ENCODE data around the gene TSSK3. TPM values are rescaled to one million over a fixed set of nuclear protein-coding genes. Genes with fewer than 3 reads are reported as not detected.

TSSK3 gene
- total and polyA plus RNA-seq, 9 of the 15 experiments (the other 6 are each of a cell fraction or from before 2014, with no cell fraction given): 0.27 to 2.8 (median 1.9) TPM

DNA sequence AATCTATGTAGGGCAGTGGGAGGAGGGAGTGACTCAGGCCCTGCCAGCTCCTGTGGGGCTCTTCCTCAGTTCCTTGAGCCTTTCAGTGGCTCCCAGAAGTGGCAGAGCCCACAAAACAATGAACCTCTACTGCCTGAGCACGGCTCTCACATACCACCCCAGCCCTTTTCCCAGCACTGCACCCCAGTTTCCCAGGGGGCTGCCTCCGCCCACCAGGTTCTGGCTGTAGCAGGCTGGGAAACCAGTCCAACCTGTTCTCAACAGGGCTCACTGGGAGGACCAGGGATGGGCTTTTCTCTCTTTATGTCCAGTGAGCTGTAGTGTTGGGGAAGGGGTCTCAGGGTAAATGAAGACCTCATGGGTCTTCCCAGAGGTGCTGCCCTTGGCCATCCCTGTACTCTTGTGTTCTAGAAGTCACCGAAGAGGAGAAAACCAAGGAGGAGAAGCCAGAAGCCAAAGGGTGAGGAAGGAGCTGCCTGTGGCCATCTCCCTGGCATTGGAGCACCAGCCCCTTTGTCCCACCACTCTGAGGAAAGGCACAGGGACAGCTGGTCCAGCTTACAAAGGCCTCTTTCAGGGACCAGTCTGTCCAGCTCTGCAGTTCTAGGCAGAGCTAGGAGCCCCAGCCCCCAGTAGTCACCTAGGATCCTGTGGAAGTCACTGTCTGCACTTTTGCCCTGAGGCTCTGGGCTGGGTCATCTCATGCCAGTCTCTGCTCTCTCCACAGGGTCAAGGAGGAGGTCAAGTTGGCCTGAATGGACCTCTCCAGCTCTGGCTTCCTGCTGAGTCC, 29.9 kb upstream of the TSSK3 start (continued):
- TF ChIP-seq TAF1 (IDR thresholded peaks at IDR 0.05; ENCODE audit: control insufficient read depth, extremely low read depth, insufficient read depth, low read length, severe bottlenecking) (no peak), PML (IDR thresholded peaks at IDR 0.05; ENCODE audit: low read length) (peak; percentile 11; the same call in 1 of the 2 replicates)

DNA sequence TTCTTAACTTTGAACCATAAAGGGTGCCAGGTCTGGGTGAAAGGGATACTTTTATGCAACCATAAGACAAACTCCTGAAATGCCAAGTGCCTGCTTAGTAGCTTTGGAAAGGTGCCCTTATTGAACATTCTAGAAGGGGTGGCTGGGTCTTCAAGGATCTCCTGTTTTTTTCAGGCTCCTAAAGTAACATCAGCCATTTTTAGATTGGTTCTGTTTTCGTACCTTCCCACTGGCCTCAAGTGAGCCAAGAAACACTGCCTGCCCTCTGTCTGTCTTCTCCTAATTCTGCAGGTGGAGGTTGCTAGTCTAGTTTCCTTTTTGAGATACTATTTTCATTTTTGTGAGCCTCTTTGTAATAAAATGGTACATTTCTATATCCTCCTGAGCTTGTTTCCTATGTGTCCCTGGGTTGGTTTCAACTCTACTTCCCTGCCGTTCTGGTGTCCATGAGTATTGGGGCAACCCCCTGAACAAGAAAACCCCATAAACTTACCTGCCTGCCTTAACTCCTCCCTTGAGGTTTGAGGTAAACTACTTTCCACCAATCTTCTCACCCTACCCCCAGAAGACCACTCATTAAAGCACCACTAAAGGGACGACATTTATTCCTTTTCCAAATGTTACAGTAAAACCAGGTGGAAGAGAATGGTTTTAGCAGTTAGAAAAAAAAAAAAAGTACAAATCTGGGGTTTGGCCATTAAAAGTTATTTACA, 28.9 kb upstream of the TSSK3 start:
- Histone ChIP-seq H3K4me2 (ENCODE audit: insufficient read depth, low read length) (no peak overlapping the region; the same call in 1 of the 2 replicates), H3K4me1 (replicated peaks in 1 of 2; ENCODE audit: control insufficient read depth in 2 of 2, insufficient read depth in 2 of 2, low read length in 2 of 2) (peaks cover 20 to 40% of the 10 kb centered on the region in 2 experiments), H3K79me2 (ENCODE audit: control insufficient read depth, insufficient read depth, low read length) (peaks cover 27% of the 10 kb centered on the region), H3K9me3 (replicated peaks; ENCODE audit: control insufficient read depth, insufficient read depth, low read depth, low read length) (no peaks in the 10 kb centered on the region), H3K27ac (ENCODE audit: extremely low read depth, low read depth, low read length) (0 out of 3 replicates have a peak overlapping the region, but pooled peaks have one; percentile 20), H3K4me3 (no peak overlapping the region; the same call in 1 of the 2 replicates), H3K36me3 (ENCODE audit: control insufficient read depth, insufficient read depth, low read length) (peaks cover 66% of the 10 kb centered on the region), H4K20me1 (replicated peaks; ENCODE audit: control insufficient read depth, insufficient read depth, low read length) (peaks cover 17% of the 10 kb centered on the region; the same call in 1 of the 2 replicates), H2AFZ (ENCODE audit: low read depth, low read length) (no peak overlapping the region), H3K9ac (ENCODE audit: insufficient read depth in 1 of 2, low read depth in 2 of 2, low read length in 2 of 2) (no peak overlapping the region), H3K27me3 (ENCODE audit: control insufficient read depth in 2 of 2, insufficient read depth in 2 of 2, low read length in 2 of 2) (no peaks in the 10 kb centered on the region), H3K9me1 (ENCODE audit: control insufficient read depth, insufficient read depth, low read length) (peaks cover 6% of the 10 kb centered on the region)
- ChIA-PET CTCF (ENCODE audit: low intra/inter-chr PET ratio) (no interaction called here), POLR2A (interaction anchor here (0.6 to 5.9 kb wide), 23 partner anchors 12 to 204 kb away, joined by 3 to 75 read pairs (median 4); partner anchors contain the start of genes BSDC1, CCDC28B and TXLNA)
- WGBS (ENCODE audit: insufficient coverage, low coverage, missing lambda C conversion rate): 71% methylated on average over 3 of the region's 3 CpGs
- BruUV-seq (replicated peaks): TSS peak; percentile 66
- FAIRE-seq (no peak), DNase-seq (ENCODE audit: extremely low read depth in 1 of 4, low spot score in 3 of 4) (no peak), ATAC-seq (no peak)
- in situ Hi-C loops (cut with MboI) (no loop called here), intact Hi-C loops (cut with micrococcal nuclease) (no loop called here)
- TF ChIP-seq CHD4 (IDR thresholded peaks at IDR 0.05; ENCODE audit: insufficient read depth, insufficient replicate concordance, low read depth, low read length, poor library complexity, severe bottlenecking): no peak
- TF ChIP-seq ELF4 (CRISPR knock-in tag; IDR thresholded peaks at IDR 0.05): no peak
- no peak for TF ChIP-seq ZC3H4 (CRISPR knock-in tag; IDR thresholded peaks at IDR 0.05; ENCODE audit: borderline replicate concordance)
- peak; percentile 10; the same call in 1 of the 2 replicates for TF ChIP-seq POLR2AphosphoS5 (IDR thresholded peaks at IDR 0.05; ENCODE audit: control insufficient read depth, insufficient read depth, low read depth, low read length)
- TF ChIP-seq ZNF395 (CRISPR knock-in tag; IDR thresholded peaks at IDR 0.05): no peak
- no peak for TF ChIP-seq KAT7 (CRISPR knock-in tag; IDR thresholded peaks at IDR 0.05; ENCODE audit: borderline replicate concordance)
- 0 out of 2 replicates have a peak, but pooled peaks have one; percentile 51 for TF ChIP-seq POLR2AphosphoS2 (IDR thresholded peaks at IDR 0.05; ENCODE audit: low read length)
- TF ChIP-seq ESRRB (CRISPR knock-in tag; IDR thresholded peaks at IDR 0.05; ENCODE audit: borderline replicate concordance): no peak
- no peak for TF ChIP-seq PRPF4 (IDR thresholded peaks at IDR 0.05; ENCODE audit: insufficient read depth, low read depth, low read length, poor library complexity, severe bottlenecking)
- TF ChIP-seq POLR2H (tag; IDR thresholded peaks at IDR 0.05; ENCODE audit: low read depth): 0 out of 2 replicates have a peak, but pooled peaks have one; percentile 25
- no peak for TF ChIP-seq ETS2 (tag; IDR thresholded peaks at IDR 0.05; ENCODE audit: borderline replicate concordance, poor library complexity, severe bottlenecking)
- TF ChIP-seq, protein P1, sequence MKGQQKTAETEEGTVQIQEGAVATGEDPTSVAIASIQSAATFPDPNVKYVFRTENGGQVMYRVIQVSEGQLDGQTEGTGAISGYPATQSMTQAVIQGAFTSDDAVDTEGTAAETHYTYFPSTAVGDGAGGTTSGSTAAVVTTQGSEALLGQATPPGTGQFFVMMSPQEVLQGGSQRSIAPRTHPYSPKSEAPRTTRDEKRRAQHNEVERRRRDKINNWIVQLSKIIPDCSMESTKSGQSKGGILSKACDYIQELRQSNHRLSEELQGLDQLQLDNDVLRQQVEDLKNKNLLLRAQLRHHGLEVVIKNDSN (CRISPR knock-in tag; IDR thresholded peaks at IDR 0.05): no peak
- TF ChIP-seq RFX7 (CRISPR knock-in tag; IDR thresholded peaks at IDR 0.05): no peak
- no peak for TF ChIP-seq POLR2G (IDR thresholded peaks at IDR 0.05; ENCODE audit: low read depth, low read length)
